Suppressor macrophage treated with lipopolysaccharide for 1 hour (primary cell): ENCODE results near the gene CTDSP2.
"Not testable (repeated sequence)": the region's sequence is repeated elsewhere in the genome, so short reads cannot be mapped to it uniquely, and the experiment has no call there.

ENCODE experiments used
- DNase-seq, 3 donors: peaks; one replicate each; pipeline ENCODE4 v3.0.0-alpha.2; 2020 to 2022

CTDSP2 gene

GRCh38 chr12:57852200-57852599 is 5.7 kb upstream of the CTDSP2 start:
- no peak for DNase-seq

GRCh38 chr12:57851552-57851951 is 5.0 kb upstream of the CTDSP2 start:
- DNase-seq, result no peak

- peak; percentile 38 to 60 (median 56) for DNase-seq
These were observed 4.4 kb upstream of the CTDSP2 start for GRCh38 chr12:57850854-57851430.

GRCh38 chr12:57849447-57849846 is 2.9 kb upstream of the CTDSP2 start:
- not testable (repeated sequence) for DNase-seq

- no peak for DNase-seq
These were observed 2.5 kb upstream of the CTDSP2 start for GRCh38 chr12:57849035-57849434.

- no peak for DNase-seq
These were observed 1.7 kb upstream of the CTDSP2 start for GRCh38 chr12:57848208-57848607.

GRCh38 chr12:57846285-57846576 is 298 bp downstream of the CTDSP2 start:
- no peak for DNase-seq

GRCh38 chr12:57845478-57846284 is 848 bp downstream of the CTDSP2 start:
- peak; percentile 62 to 77 (median 64) for DNase-seq

GRCh38 chr12:57844709-57845477 is 1.6 kb downstream of the CTDSP2 start:
- peak; percentile 67 to 79 (median 78) for DNase-seq

- DNase-seq, result no peak
These were observed 3.9 kb downstream of the CTDSP2 start for GRCh38 chr12:57842342-57843294.

- DNase-seq, result no peak
These were observed 5.1 kb downstream of the CTDSP2 start for GRCh38 chr12:57841445-57841844.

GRCh38 chr12:57840726-57841125 is 5.8 kb downstream of the CTDSP2 start:
- DNase-seq, result no peak

GRCh38 chr12:57839996-57840395 is 6.5 kb downstream of the CTDSP2 start:
- no peak for DNase-seq

- peak; percentile 65 to 75 (median 71) for DNase-seq
These were observed 7.8 kb downstream of the CTDSP2 start for GRCh38 chr12:57838594-57839302.

GRCh38 chr12:57837864-57838562 is 8.5 kb downstream of the CTDSP2 start:
- DNase-seq, result peak in 2 of 3 donors; percentile 51 to 60

- peak in 2 of 3 donors; percentile 34 to 41 for DNase-seq
These were observed 9.8 kb downstream of the CTDSP2 start for GRCh38 chr12:57836442-57837375.

- peak in 2 of 3 donors; percentile 22 to 43 for DNase-seq
These were observed 10.9 kb downstream of the CTDSP2 start for GRCh38 chr12:57835366-57836288.

- DNase-seq, result no peak
These were observed 12.2 kb downstream of the CTDSP2 start for GRCh38 chr12:57834086-57834876.
